OCI-LY7 (cell line): Measurements from ENCODE around the gene PITX3.

ENCODE experiments used
- CTCF ChIP-seq: fragments of 200-600 bp; sonication (generic); conservative IDR thresholded peaks from 2 replicates; pipeline ENCODE4 v1.5.1; 2014; ENCODE audit warnings: mild to moderate bottlenecking, antibody characterized with exemption, low read length, moderate library complexity, mixed read lengths
- EZH2phosphoT487 ChIP-seq: fragments of 200-600 bp; sonication (generic); IDR thresholded peaks from 2 replicates; pipeline ENCODE4 v1.6.1; 2018; ENCODE audit warnings: low read depth, borderline replicate concordance, mild to moderate bottlenecking, mixed run types, antibody characterized with exemption, low read length, moderate library complexity, mixed read lengths

DNA sequence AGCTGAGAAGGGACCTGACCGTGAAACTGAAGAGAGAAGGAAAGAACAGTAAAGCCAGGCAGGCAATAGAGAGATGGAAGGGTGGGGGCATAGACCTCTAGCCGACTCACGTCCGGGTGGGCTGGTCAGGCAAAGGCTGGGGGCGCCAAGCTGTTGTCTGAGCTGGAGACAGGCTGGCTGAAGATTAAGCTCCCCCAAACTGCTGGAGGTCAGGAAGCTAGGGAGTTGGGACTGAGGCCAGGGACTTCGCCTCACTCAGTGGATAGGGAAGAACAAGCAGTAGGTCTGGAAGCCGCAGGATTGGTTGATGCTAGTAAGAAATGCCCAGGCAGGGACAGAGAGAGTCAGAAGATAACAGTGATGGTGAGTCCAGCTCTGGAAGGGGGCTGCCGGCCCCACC, 5.3 kb downstream of the PITX3 start:
- no peak for TF ChIP-seq CTCF
- no peak for TF ChIP-seq EZH2phosphoT487
